ENCODE results near the gene SSNA1. TPM values are rescaled to one million over a fixed set of nuclear protein-coding genes. Genes with fewer than 3 reads are reported as not detected.

SSNA1 gene
- total and polyA plus RNA-seq, 2 donors (not counting 1 experiment from before 2014, with no cell fraction given) = 37.7 to 56.3 TPM

DNA sequence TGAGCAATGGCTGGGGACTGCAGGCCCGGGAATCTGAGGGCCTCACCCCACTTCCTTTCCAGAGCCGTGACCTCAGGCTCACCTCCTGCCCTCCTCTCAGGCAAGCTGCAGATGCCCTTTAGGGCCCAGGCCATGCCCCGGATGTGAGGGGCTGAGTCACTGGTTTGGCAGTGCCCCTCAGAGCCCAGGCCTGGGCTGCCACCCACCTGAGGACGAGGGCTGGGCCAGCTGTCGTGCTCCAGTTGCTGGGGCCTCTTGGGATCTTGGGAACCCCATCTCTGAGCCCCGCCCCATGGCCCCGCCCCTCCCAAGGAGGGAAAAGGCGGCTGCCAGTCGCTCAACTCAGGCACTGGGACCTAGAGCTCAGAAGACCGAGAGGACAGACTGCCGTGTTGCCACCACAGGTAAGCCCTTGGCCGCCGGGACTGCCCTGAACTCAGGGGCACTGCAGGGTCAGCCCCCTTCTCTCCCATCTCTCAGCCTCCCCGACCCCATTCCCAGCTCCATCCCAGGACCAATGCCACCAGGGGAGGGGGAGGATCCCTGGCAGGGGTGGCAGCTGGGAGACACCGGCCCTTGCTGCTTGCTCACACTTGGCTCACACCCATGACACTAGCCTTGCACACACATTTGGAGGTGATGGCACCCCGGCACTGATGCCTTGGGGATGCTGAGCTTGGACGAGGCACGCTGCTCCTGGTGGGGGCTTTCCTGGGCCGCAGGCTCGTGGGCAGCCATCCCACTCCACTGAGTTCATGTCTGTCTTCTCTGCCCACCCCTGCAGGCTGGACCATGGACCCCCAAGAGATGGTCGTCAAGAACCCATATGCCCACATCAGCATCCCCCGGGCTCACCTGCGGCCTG lies 36.6 kb downstream of the SSNA1 start, which contains the start of gene CYSRT1:
Gene CYSRT1 (plus strand): TSS at position 345 of the 865 bp plus-strand sequence. CDS start 448 bp downstream, at position 793.
- no peaks in the 10 kb centered on the region for H3K79me2 ChIP-seq (ENCODE audit: control insufficient read depth, insufficient read depth, low read length)
- H3K9me3 ChIP-seq (ENCODE audit: control insufficient read depth, insufficient read depth, low read depth, low read length) = no peaks in the 10 kb centered on the region
- TF ChIP-seq EZH2 (IDR thresholded peaks at IDR 0.05; ENCODE audit: low read length, missing control alignments) = no peak
- TF ChIP-seq, protein P1, sequence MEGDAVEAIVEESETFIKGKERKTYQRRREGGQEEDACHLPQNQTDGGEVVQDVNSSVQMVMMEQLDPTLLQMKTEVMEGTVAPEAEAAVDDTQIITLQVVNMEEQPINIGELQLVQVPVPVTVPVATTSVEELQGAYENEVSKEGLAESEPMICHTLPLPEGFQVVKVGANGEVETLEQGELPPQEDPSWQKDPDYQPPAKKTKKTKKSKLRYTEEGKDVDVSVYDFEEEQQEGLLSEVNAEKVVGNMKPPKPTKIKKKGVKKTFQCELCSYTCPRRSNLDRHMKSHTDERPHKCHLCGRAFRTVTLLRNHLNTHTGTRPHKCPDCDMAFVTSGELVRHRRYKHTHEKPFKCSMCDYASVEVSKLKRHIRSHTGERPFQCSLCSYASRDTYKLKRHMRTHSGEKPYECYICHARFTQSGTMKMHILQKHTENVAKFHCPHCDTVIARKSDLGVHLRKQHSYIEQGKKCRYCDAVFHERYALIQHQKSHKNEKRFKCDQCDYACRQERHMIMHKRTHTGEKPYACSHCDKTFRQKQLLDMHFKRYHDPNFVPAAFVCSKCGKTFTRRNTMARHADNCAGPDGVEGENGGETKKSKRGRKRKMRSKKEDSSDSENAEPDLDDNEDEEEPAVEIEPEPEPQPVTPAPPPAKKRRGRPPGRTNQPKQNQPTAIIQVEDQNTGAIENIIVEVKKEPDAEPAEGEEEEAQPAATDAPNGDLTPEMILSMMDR (conservative IDR thresholded peaks at IDR 0.05 in 1 of 2, IDR thresholded peaks at IDR 0.05 in 1 of 2; ENCODE audit: low read depth in 1 of 2, low read length in 2 of 2) = no peak
- peak within 1 kb of the TSS; percentile 58 to 81 (median 62) for H3K4me3 ChIP-seq (replicated peaks in 1 of 4; ENCODE audit: control extremely low read depth in 1 of 4, insufficient read depth in 1 of 4, low read depth in 3 of 4, low read length in 4 of 4)
- H4K20me1 ChIP-seq (ENCODE audit: control insufficient read depth, extremely low read depth, insufficient read depth, low read length) = no peaks in the 10 kb centered on the region
- H2AFZ ChIP-seq (ENCODE audit: low read length) = no peak within 1 kb of the TSS
- H3K27me3 ChIP-seq (ENCODE audit: control insufficient read depth, insufficient read depth, low read length) = no peaks in the 10 kb centered on the region
- H3K4me2 ChIP-seq (ENCODE audit: extremely low read depth, insufficient read depth, low read length) = peak within 1 kb of the TSS; percentile 73
- peak within 1 kb of the TSS; percentile 62 for H3K27ac ChIP-seq (ENCODE audit: insufficient read depth, low read length)
- H3K9ac ChIP-seq (ENCODE audit: insufficient read depth, low read length) = peak within 1 kb of the TSS; percentile 77
- no peaks in the 10 kb centered on the region for H3K36me3 ChIP-seq (ENCODE audit: control insufficient read depth, insufficient read depth, low read length)
- DNase-seq (ENCODE audit: low read depth in 2 of 2) = no peak
- peaks cover 3% of the 10 kb centered on the region for H3K4me1 ChIP-seq (ENCODE audit: control insufficient read depth, extremely low read depth, insufficient read depth, low read length)

DNA sequence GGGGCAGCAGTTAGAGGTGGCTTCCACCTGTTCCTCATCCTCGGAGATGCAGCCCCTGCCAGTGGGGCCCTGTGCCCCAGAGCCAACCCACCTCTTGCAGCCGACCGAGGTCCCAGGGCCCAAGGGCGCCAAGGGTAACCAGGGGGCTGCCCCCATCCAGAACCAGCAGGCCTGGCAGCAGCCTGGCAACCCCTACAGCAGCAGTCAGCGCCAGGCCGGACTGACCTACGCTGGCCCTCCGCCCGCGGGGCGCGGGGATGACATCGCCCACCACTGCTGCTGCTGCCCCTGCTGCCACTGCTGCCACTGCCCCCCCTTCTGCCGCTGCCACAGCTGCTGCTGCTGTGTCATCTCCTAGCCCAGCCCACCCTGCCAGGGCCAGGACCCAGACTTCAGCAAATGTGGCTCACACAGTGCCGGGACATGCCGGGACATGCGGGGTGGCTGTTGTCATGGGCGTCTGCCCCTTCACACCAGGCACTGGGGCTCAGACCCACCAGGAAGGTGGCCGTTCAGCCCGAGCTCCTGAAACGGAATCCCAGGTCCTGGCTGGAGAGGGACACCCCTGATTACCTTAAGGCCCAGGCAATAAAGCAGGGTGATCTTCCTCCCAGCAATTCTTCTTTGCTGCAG lies 37.3 kb downstream of the SSNA1 start:
- no peaks in the 10 kb centered on the region for H3K36me3 ChIP-seq (ENCODE audit: control insufficient read depth, insufficient read depth, low read length)
- DNase-seq (ENCODE audit: low read depth in 2 of 2) = no peak
- H2AFZ ChIP-seq (ENCODE audit: low read length) = no peak overlapping the region
- no peak overlapping the region for H3K27ac ChIP-seq (ENCODE audit: insufficient read depth, low read length)
- H3K79me2 ChIP-seq (ENCODE audit: control insufficient read depth, insufficient read depth, low read length) = no peaks in the 10 kb centered on the region
- TF ChIP-seq EZH2 (IDR thresholded peaks at IDR 0.05; ENCODE audit: low read length, missing control alignments) = no peak
- TF ChIP-seq, protein P1 (conservative IDR thresholded peaks at IDR 0.05 in 1 of 2, IDR thresholded peaks at IDR 0.05 in 1 of 2; ENCODE audit: low read depth in 1 of 2, low read length in 2 of 2) = no peak
- peaks cover 3% of the 10 kb centered on the region for H3K4me1 ChIP-seq (ENCODE audit: control insufficient read depth, extremely low read depth, insufficient read depth, low read length)
- no peaks in the 10 kb centered on the region for H3K27me3 ChIP-seq (ENCODE audit: control insufficient read depth, insufficient read depth, low read length)
- H3K4me2 ChIP-seq (ENCODE audit: extremely low read depth, insufficient read depth, low read length) = no peak overlapping the region
- no peaks in the 10 kb centered on the region for H3K9me3 ChIP-seq (ENCODE audit: control insufficient read depth, insufficient read depth, low read depth, low read length)
- no peaks in the 10 kb centered on the region for H4K20me1 ChIP-seq (ENCODE audit: control insufficient read depth, extremely low read depth, insufficient read depth, low read length)
- H3K4me3 ChIP-seq (replicated peaks in 1 of 4; ENCODE audit: control extremely low read depth in 1 of 4, insufficient read depth in 1 of 4, low read depth in 3 of 4, low read length in 4 of 4) = no peak overlapping the region
- H3K9ac ChIP-seq (ENCODE audit: insufficient read depth, low read length) = no peak overlapping the region

DNA sequence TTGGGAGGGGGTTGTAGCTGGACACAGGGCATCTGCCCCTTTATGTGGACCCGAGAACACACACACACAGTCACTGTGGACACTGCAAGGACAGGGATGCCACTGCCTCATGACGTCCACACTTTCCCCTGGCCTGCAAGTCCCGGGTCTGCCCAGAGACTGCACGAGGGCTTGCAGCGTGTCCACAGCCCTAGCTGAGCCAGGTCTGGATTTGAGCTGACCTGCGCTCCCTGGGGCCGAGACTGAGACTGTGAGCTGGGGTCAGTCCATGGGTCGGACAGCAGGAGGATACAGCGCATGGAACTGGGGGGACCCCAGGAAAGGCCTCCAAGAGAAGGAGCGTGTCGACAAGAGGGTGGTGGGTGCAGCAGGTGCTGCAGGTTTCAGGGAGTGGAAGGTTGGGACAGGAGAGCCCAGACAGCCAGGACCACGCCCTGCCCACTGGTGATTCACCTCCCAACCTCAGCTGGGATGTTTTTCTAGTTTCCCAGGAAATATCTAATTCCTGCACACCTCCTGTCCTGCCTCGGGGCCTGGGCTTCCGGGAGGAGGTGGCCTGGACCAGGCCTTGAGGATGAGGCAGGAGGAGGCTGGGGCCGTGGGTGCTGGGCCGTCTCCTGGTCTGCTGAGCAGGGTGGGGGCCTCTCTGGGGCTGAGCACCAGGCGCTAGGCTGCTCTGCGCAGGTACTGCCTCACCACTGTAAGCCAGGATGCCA lies 38.0 kb downstream of the SSNA1 start:
- Histone ChIP-seq H2AFZ (ENCODE audit: low read length) (no peak overlapping the region), H3K27me3 (ENCODE audit: control insufficient read depth, insufficient read depth, low read length) (no peaks in the 10 kb centered on the region), H3K9me3 (ENCODE audit: control insufficient read depth, insufficient read depth, low read depth, low read length) (no peaks in the 10 kb centered on the region), H3K79me2 (ENCODE audit: control insufficient read depth, insufficient read depth, low read length) (no peaks in the 10 kb centered on the region), H4K20me1 (ENCODE audit: control insufficient read depth, extremely low read depth, insufficient read depth, low read length) (no peaks in the 10 kb centered on the region), H3K36me3 (ENCODE audit: control insufficient read depth, insufficient read depth, low read length) (no peaks in the 10 kb centered on the region), H3K9ac (ENCODE audit: insufficient read depth, low read length) (no peak overlapping the region), H3K4me1 (ENCODE audit: control insufficient read depth, extremely low read depth, insufficient read depth, low read length) (peaks cover 3% of the 10 kb centered on the region), H3K4me2 (ENCODE audit: extremely low read depth, insufficient read depth, low read length) (no peak overlapping the region), H3K27ac (ENCODE audit: insufficient read depth, low read length) (no peak overlapping the region), H3K4me3 (replicated peaks in 1 of 4; ENCODE audit: control extremely low read depth in 1 of 4, insufficient read depth in 1 of 4, low read depth in 3 of 4, low read length in 4 of 4) (no peak overlapping the region)
- TF ChIP-seq EZH2 (IDR thresholded peaks at IDR 0.05; ENCODE audit: low read length, missing control alignments) = no peak
- TF ChIP-seq, protein P1 (conservative IDR thresholded peaks at IDR 0.05 in 1 of 2, IDR thresholded peaks at IDR 0.05 in 1 of 2; ENCODE audit: low read depth in 1 of 2, low read length in 2 of 2) = no peak
- no peak for DNase-seq (ENCODE audit: low read depth in 2 of 2)

Data from fibroblast of lung (primary cell).